Peyer's patch (tissue), 4 donors: ENCODE data around the gene C9orf153.

Experiments used
- CTCF ChIP-seq, 6 experiments: fragments of 450-650 bp in 4 of 6; fragments of 200-600 bp in 2 of 6; sonication (generic) in 1 of 6; IDR thresholded peaks; one replicate each; pipeline ENCODE4 v1.5.1; 2017 to 2019; ENCODE audit warnings: antibody characterized with exemption in 6 of 6, mild to moderate bottlenecking in 3 of 6, moderate library complexity in 1 of 6
- POLR2A ChIP-seq, 2 donors: fragments of 450-650 bp; IDR thresholded peaks; one replicate each; pipeline ENCODE4 v1.5.1; 2017; ENCODE audit warnings: antibody characterized with exemption in 2 of 2, mild to moderate bottlenecking in 2 of 2, moderate library complexity in 2 of 2

- TF ChIP-seq POLR2A (IDR thresholded peaks at IDR 0.05) (no peak), CTCF (IDR thresholded peaks at IDR 0.05) (no peak)
Observed at GRCh38 chr9:86263876-86264275, 4.4 kb upstream of the C9orf153 start.
